GM21825 (cell line): ENCODE data around the gene LUC7L.

Experiments used
- ATAC-seq: cut with Tn5 transposase; IDR thresholded peaks from one replicate; pipeline ENCODE4 v1.9.1; 2021; ENCODE audit warnings: mild to moderate bottlenecking, moderate library complexity; ENCODE audit not compliant: unreplicated experiment

The LUC7L gene

DNA sequence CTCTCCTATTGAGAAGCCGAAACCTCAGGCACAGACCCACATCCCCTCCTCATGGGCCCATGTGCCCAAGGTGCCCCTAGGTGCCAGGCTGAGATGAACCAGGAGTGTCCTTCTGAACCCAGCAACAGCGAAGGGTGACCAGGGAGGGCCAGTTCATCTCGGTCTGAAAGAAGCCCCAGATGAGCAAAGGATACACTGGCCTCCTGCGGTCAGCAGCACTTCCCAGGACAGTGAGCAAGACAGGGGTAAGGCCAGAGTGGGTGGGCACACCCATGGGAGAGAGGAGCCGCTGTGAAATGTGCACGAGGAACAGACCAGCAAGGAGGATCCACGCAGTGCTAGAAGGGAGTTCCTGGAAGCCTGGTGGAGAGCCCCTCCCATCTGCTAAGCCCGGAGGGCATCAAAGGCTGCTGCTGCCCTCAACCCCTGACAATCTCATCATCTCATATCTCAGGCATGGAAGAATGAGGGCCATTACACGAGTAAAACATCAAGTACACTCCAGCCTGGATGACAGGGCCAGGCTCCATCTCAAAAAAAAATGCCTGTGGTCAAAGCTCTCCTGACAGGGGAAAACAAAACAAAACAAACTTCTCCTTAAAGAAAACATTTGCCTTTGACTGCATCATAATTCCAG is 80.1 kb downstream of the LUC7L start:
- no peak for ATAC-seq

DNA sequence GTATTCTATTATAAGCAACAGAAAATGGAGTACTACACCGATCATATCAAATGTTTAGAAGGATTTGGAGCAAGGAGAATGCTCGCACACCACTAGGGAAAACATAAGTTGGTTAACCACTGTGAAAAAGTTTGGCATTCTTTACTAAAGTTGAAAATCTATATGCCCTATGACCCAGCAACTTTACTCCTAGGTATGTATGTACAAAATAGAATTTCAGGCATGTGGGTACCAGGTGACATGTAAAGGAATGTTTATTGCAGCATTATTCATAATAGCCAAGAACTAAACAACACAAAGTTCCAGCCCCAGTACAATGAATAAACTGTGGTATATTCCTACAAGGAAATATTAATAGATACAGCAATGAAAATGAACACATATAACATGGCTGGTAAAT is 82.6 kb downstream of the LUC7L start:
- no peak for ATAC-seq

DNA sequence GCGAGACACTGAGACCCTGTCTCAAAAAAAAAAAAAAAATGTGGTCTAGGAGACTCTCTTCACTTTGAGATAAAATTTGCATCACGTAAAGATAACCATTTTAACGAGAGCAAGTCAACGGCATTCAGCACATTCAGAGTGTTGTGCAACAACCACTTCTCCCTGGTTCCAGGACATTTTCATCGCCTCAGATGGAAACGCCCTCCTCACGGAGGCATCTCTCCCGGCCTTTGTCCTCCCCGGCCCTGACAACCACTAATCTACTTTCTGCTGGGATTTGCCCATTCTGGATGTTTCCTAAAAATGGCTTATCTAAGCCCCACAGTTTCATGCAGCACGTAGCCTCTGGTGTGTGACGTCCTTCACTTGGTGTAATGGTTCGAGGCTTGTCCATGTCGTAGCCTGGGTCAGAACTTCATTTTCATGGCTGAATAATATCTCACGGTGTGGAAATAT is 84.4 kb downstream of the LUC7L start:
- ATAC-seq, result no peak

DNA sequence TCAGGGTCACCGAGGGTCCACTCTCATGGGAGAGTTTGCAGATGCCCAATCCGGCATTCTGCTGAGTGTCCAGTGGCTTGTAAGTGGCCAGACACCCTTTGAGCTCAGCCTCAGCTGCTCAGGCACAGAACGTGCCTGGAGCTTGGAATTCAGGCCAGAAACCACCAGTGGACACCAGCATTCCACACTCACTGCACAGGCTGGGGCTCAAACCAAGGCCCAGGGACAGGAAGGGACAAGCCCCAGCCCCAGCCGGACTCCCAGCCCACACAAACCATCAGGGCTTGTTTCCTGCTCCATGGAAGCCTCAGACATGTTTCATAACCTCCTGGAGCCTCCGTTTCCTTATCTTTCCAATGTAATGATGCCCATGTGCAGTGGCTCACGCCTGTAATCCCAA is 85.8 kb downstream of the LUC7L start:
- ATAC-seq, result no peak

DNA sequence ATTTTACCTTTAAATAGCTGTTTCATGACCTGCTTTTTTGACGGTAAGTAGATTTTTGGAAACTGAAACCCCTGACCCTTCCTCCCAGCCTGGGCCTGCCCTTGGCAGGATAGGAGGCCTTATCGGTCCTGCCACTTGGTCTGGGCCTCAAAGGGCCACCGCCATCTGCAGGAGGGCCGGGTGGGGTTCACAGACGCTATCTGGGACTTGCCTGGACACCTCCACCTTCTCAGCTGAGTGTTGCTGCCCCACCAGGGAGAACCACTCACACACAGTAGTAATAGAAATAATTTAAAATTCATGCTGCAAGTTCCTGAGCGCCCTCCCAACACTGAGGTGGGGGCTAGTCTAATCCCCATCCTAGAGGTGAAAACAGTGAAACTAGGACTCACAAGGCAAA is 86.2 kb downstream of the LUC7L start:
- ATAC-seq, result no peak

DNA sequence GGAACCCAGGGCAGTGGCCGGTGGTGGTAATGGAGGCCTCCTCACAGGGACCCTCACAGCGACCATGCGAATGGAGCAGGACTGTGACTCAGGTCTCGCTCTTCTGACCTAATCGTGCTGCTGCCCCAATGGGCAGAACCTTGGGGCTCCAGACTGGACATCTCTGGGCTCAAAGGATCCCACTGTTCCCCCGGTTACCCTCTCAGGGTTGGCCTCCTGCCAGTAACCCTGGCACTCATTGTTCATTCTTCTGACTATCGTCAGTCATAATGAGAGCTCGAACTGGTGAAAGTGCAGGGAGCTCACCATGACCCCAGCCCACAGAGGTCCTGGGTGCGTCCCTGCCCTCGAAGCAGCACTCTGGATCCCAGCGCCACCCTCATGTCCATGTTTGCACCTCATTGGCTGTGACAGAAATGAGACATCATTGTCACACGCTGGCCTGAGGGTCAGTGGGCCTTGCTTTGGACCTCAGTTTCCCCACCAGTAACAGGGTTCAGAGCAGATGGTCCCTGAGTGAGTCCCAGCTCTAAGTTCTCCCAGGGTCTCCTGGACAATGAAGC is 86.8 kb downstream of the LUC7L start:
- ATAC-seq, result no peak

DNA sequence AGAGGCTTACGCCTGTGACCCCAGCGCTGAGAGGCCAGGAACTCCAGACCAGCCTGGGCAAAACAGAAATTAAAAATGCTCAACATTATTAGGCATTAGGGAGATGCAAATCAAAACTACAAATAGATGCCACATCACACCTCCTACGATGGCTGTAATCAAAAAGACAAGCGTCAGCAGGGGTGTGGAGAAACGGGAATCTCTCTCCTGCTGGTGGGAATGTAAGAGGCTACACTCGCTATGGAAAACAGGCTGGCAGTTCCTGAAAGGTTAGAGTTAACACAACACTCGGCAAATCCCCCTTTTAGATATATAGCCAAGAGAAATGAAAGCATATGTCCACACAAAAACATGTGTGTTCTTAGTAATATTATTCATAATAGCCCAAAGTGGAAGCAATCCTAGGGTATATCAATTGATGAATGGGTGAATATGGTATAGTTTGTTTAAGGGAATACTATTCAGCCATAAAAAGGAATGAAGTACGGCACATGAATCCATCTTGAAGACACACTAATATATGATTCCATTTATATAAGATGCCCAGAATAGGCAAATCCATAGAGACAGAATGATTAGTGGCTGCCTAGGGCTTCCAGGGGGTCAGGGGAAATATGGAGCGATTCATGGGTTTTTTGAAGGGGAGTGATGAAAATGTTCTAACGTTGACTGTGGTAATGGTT is 88.9 kb downstream of the LUC7L start:
- no peak for ATAC-seq
